Neural cell (in vitro differentiated cells): ENCODE data around the gene ENO2. TPM values are rescaled to one million over a fixed set of nuclear protein-coding genes. Genes with fewer than 3 reads are reported as not detected.

Source experiments
- H2AFZ ChIP-seq: fragments of 200-600, 300-800 bp; sonication (generic), shearing (Covaris generic); 2 replicates; pipeline ENCODE4 v1.6.0; 2014; ENCODE audit warnings: low read depth, mild to moderate bottlenecking, antibody characterized with exemption, low read length, moderate library complexity
- H3F3A ChIP-seq: fragments of 200-600 bp; shearing (Covaris generic); 2 replicates; pipeline ENCODE4 v1.6.1; 2016; ENCODE audit warnings: mild to moderate bottlenecking, moderate library complexity, mixed read lengths, antibody characterized with exemption, low read length; ENCODE audit not compliant: insufficient read depth, poor library complexity, severe bottlenecking
- H3K27ac ChIP-seq: fragments of 200-600, 300-800 bp; sonication (generic), shearing (Covaris generic); 2 replicates; pipeline ENCODE4 v1.5.1; 2014; ENCODE audit warnings: mild to moderate bottlenecking, low read length, moderate library complexity
- H3K27me3 ChIP-seq: fragments of 300-800, 200-600 bp; sonication (generic), shearing (Covaris generic); 2 replicates; pipeline ENCODE4 v1.6.0; 2014; ENCODE audit warnings: mild to moderate bottlenecking, low read depth, low read length, moderate library complexity; ENCODE audit not compliant: insufficient read depth
- H3K36me3 ChIP-seq: fragments of 300-800, 200-600 bp; sonication (generic), shearing (Covaris generic); 2 replicates; pipeline ENCODE4 v1.5.1; 2014; ENCODE audit warnings: mild to moderate bottlenecking, antibody characterized with exemption, low read length, moderate library complexity; ENCODE audit not compliant: insufficient read depth
- H3K4me2 ChIP-seq: fragments of 300-800, 200-600 bp; sonication (generic), shearing (Covaris generic); 2 replicates; pipeline ENCODE4 v1.6.0; 2014; ENCODE audit warnings: mild to moderate bottlenecking, low read length
- H3K4me3 ChIP-seq: fragments of 300-800, 200-600 bp; sonication (generic), shearing (Covaris generic); 2 replicates; pipeline ENCODE4 v1.5.1; 2014; ENCODE audit warnings: mild to moderate bottlenecking, low read length, moderate library complexity
- H3K79me2 ChIP-seq: fragments of 200-600 bp; shearing (Covaris generic); replicated peaks from 2 replicates; pipeline ENCODE4 v1.6.0; 2014; ENCODE audit warnings: mild to moderate bottlenecking, low read length, moderate library complexity; ENCODE audit not compliant: insufficient read depth
- H3K9ac ChIP-seq: fragments of 300-800, 200-600 bp; sonication (generic), shearing (Covaris generic); 2 replicates; pipeline ENCODE4 v1.6.1; 2016; ENCODE audit warnings: mild to moderate bottlenecking, low read length, mixed read lengths
- H3K9me2 ChIP-seq: fragments of 200-600 bp; shearing (Covaris generic); 2 replicates; pipeline ENCODE4 v1.6.1; 2016; ENCODE audit warnings: mild to moderate bottlenecking, low read length, mixed read lengths; ENCODE audit not compliant: insufficient read depth
- H3K9me3 ChIP-seq: fragments of 200-600, 300-800 bp; sonication (generic), shearing (Covaris generic); 2 replicates; pipeline ENCODE4 v1.6.1; 2016; ENCODE audit warnings: mild to moderate bottlenecking, mixed run types, low read length, moderate library complexity, mixed read lengths
- H4K20me1 ChIP-seq: fragments of 200-600 bp; shearing (Covaris generic); 2 replicates; pipeline ENCODE4 v1.6.1; 2016; ENCODE audit warnings: mild to moderate bottlenecking, mixed run types; ENCODE audit not compliant: insufficient read depth
- CTCF ChIP-seq: fragments of 450-650 bp; IDR thresholded peaks from 2 replicates; pipeline ENCODE4 v1.5.1; 2014; ENCODE audit warnings: antibody characterized with exemption, mild to moderate bottlenecking, moderate library complexity; ENCODE audit not compliant: poor library complexity, severe bottlenecking
- EP300 ChIP-seq: fragments of 450-650 bp; conservative IDR thresholded peaks from 2 replicates; pipeline ENCODE4 v1.6.1; 2014; ENCODE audit warnings: antibody characterized with exemption, mild to moderate bottlenecking, moderate library complexity; ENCODE audit not compliant: poor library complexity, severe bottlenecking
- EZH2 ChIP-seq: fragments of 200-600, 300-800 bp; shearing (Covaris generic), sonication (generic); IDR thresholded peaks from 2 replicates; pipeline ENCODE4 v1.6.1; 2014; ENCODE audit warnings: antibody characterized with exemption, low read length, borderline replicate concordance, mild to moderate bottlenecking; ENCODE audit not compliant: insufficient read depth, poor library complexity, severe bottlenecking
- MXI1 ChIP-seq: fragments of 450-650 bp; conservative IDR thresholded peaks from 2 replicates; pipeline ENCODE4 v1.6.1; 2014; ENCODE audit warnings: antibody characterized with exemption, mild to moderate bottlenecking; ENCODE audit not compliant: poor library complexity, severe bottlenecking
- POLR2AphosphoS5 ChIP-seq: IDR thresholded peaks from 2 replicates; pipeline ENCODE4 v1.6.1; 2012
- RAD21 ChIP-seq: fragments of 450-650 bp; conservative IDR thresholded peaks from 2 replicates; pipeline ENCODE4 v1.6.1; 2014; ENCODE audit warnings: antibody characterized with exemption, mild to moderate bottlenecking, moderate library complexity
- REST ChIP-seq: IDR thresholded peaks from 2 replicates; pipeline ENCODE4 v1.6.1; 2012; ENCODE audit warnings: borderline replicate concordance
- SMC3 ChIP-seq: fragments of 450-650 bp; conservative IDR thresholded peaks from 2 replicates; pipeline ENCODE4 v1.6.1; 2014; ENCODE audit warnings: antibody characterized with exemption, mild to moderate bottlenecking, moderate library complexity; ENCODE audit not compliant: poor library complexity
- TAF1 ChIP-seq: IDR thresholded peaks from 2 replicates; pipeline ENCODE4 v1.6.1; 2012; ENCODE audit warnings: low read depth
- polyA plus RNA-seq: library from polyadenylated mRNA; depleted of rRNA; stranded (reverse); fragments of >200 nt; gene quantifications from 2 replicates; pipeline ENCODE4 v1.2.3, GENCODE V29; 2014

The ENO2 gene
- polyA plus RNA-seq, 1 donor from 2014 or later, result 193 TPM

GRCh38 chr12:6867413-6868210, 46.8 kb upstream of the ENO2 start, which contains the start of gene TPI1:
TPI1 (plus strand) TSS chr12:6867531; CDS start chr12:6867567, 36 bp downstream.
- peak within 1 kb of the TSS; percentile 89 for H3K4me2 ChIP-seq

GRCh38 chr12:6868211-6869048, 46.0 kb upstream of the ENO2 start:
- Histone ChIP-seq H3K4me3 (peak overlapping the region; percentile 83), H3K36me3 (no peaks in the 10 kb centered on the region), H4K20me1 (no peaks in the 10 kb centered on the region), H3K9me2 (no peaks in the 10 kb centered on the region), H3K27me3 (no peaks in the 10 kb centered on the region), H3K9ac (peak overlapping the region; percentile 74), H3K4me2 (peak overlapping the region; percentile 89), H2AFZ (peak overlapping the region; percentile 68), H3K9me3 (no peaks in the 10 kb centered on the region), H3K27ac (peak overlapping the region; percentile 67), H3F3A (peaks cover 3% of the 10 kb centered on the region), H3K79me2 (no peaks in the 10 kb centered on the region)
- TF ChIP-seq MXI1 (peak; percentile 45), REST (peak; percentile 16), EZH2 (no peak), EP300 (no peak), CTCF (no peak), RAD21 (no peak), TAF1 (no peak), POLR2AphosphoS5 (no peak)

More at GRCh38 chr12:6867413-6868210, 46.8 kb upstream of the ENO2 start, which contains the start of gene TPI1:
- H3K9me2 ChIP-seq, result no peaks in the 10 kb centered on the region
- H3K4me3 ChIP-seq, result peak within 1 kb of the TSS; percentile 83
- H3K36me3 ChIP-seq, result no peaks in the 10 kb centered on the region
- H3K27ac ChIP-seq, result peak within 1 kb of the TSS; percentile 67
- H2AFZ ChIP-seq, result peak within 1 kb of the TSS; percentile 68
- H4K20me1 ChIP-seq, result no peaks in the 10 kb centered on the region
- H3K9ac ChIP-seq, result peak within 1 kb of the TSS; percentile 74
- H3K27me3 ChIP-seq, result no peaks in the 10 kb centered on the region
- TF ChIP-seq SMC3 (no peak), TAF1 (no peak), CTCF (no peak), MXI1 (peak; percentile 82), RAD21 (no peak), POLR2AphosphoS5 (peak; percentile 71)
- H3K79me2 ChIP-seq, result no peaks in the 10 kb centered on the region
- no peaks in the 10 kb centered on the region for H3K9me3 ChIP-seq
- H3F3A ChIP-seq, result peaks cover 3% of the 10 kb centered on the region
